WTC11 (cell line): ENCODE results near the gene EHD1. TPM values are rescaled to one million over a fixed set of nuclear protein-coding genes. Genes with fewer than 3 reads are reported as not detected.

ENCODE experiments used
- ATAC-seq: fragments of 200-7000 bp; cut with Tn5 transposase; 2 replicates; pipeline ENCODE4 v1.10.0; 2021; ENCODE audit warnings: mild to moderate bottlenecking, moderate library complexity
- CTCF ChIA-PET: fragments of 300-600 bp; sonication (Branson Sonifier 250); formaldehyde crosslinking; loops from one replicate; lab custom pipeline; 2021; ENCODE audit warnings: antibody characterized with exemption; lab: Charles Lee
- POLR2A ChIA-PET: fragments of 350-600 bp; sonication (Branson Sonifier 250); formaldehyde crosslinking; loops from one replicate; lab custom pipeline; 2021; ENCODE audit warnings: antibody characterized with exemption; lab: Charles Lee
- DNase-seq: peaks from one replicate; pipeline ENCODE4 v3.0.0; 2021; ENCODE audit warnings: low spot score
- H3K27ac Mint-ChIP-seq: 2 replicates; pipeline ENCODE4 v1.8.0; 2021; ENCODE audit warnings: mixed read lengths
- H3K27me3 Mint-ChIP-seq: 2 replicates; pipeline ENCODE4 v1.8.0; 2021; ENCODE audit warnings: low read depth, mild to moderate bottlenecking, moderate library complexity, mixed read lengths
- H3K36me3 Mint-ChIP-seq: 2 replicates; pipeline ENCODE4 v1.8.0; 2021; ENCODE audit warnings: mixed read lengths
- H3K4me1 Mint-ChIP-seq: 2 replicates; pipeline ENCODE4 v1.8.0; 2022; ENCODE audit warnings: mixed read lengths
- H3K4me3 Mint-ChIP-seq: 2 replicates; pipeline ENCODE4 v1.8.0; 2021; ENCODE audit warnings: mild to moderate bottlenecking, moderate library complexity, mixed read lengths
- H3K9me3 Mint-ChIP-seq: 2 replicates; pipeline ENCODE4 v1.8.0; 2021; ENCODE audit warnings: mixed read lengths
- ATF1 ChIP-seq: sonication (generic); formaldehyde crosslinking; IDR thresholded peaks from 2 replicates; pipeline ENCODE4 v1.8.1; 2023; ENCODE audit warnings: mild to moderate bottlenecking, moderate library complexity, missing genetic modification reagents
- ETV6 ChIP-seq: sonication (generic); formaldehyde crosslinking; IDR thresholded peaks from 2 replicates; pipeline ENCODE4 v1.8.1; 2022; ENCODE audit warnings: mild to moderate bottlenecking, missing genetic modification reagents
- HMGA2 ChIP-seq: fragments of 250-450 bp; sonication (Bioruptor Pico); IDR thresholded peaks from 2 replicates; pipeline ENCODE4 v1.4.0; 2021; ENCODE audit warnings: mild to moderate bottlenecking, moderate library complexity
- MXD4 ChIP-seq: fragments of 250-450 bp; sonication (Bioruptor Pico); IDR thresholded peaks from 2 replicates; pipeline ENCODE4 v1.8.0; 2021; ENCODE audit warnings: mild to moderate bottlenecking, moderate library complexity, borderline replicate concordance
- NFE2L1 ChIP-seq: sonication (generic); formaldehyde crosslinking; IDR thresholded peaks from 2 replicates; pipeline ENCODE4 v1.8.1; 2023; ENCODE audit warnings: missing genetic modification reagents
- PRRX2 ChIP-seq: fragments of 250-450 bp; sonication (Bioruptor Pico); IDR thresholded peaks from 2 replicates; pipeline ENCODE4 v1.8.0; 2021; ENCODE audit warnings: mild to moderate bottlenecking
- RORB ChIP-seq: fragments of 250-450 bp; sonication (Bioruptor Pico); IDR thresholded peaks from 2 replicates; pipeline ENCODE4 v1.9.0; 2021; ENCODE audit warnings: mild to moderate bottlenecking
- SMAD4 ChIP-seq: sonication (generic); formaldehyde crosslinking; IDR thresholded peaks from 2 replicates; pipeline ENCODE4 v1.8.0; 2022; ENCODE audit warnings: mild to moderate bottlenecking, missing genetic modification reagents
- TEAD1 ChIP-seq: sonication (generic); formaldehyde crosslinking; IDR thresholded peaks from 2 replicates; pipeline ENCODE4 v1.8.0; 2022; ENCODE audit warnings: mild to moderate bottlenecking, missing genetic modification reagents
- TP53 ChIP-seq: sonication (generic); formaldehyde crosslinking; IDR thresholded peaks from 2 replicates; pipeline ENCODE4 v1.8.1; 2023; ENCODE audit warnings: mild to moderate bottlenecking, missing genetic modification reagents
- ZNF121 ChIP-seq: sonication (generic); formaldehyde crosslinking; IDR thresholded peaks from 2 replicates; pipeline ENCODE4 v1.8.0; 2023; ENCODE audit warnings: missing genetic modification reagents
- ZNF425 ChIP-seq: fragments of 250-450 bp; sonication (Bioruptor Pico); conservative IDR thresholded peaks from 2 replicates; pipeline ENCODE4 v1.9.0; 2021; ENCODE audit warnings: mild to moderate bottlenecking
- total RNA-seq: library from RNA; stranded (reverse); gene quantifications from 3 replicates; pipeline ENCODE4 v1.2.3, GENCODE V29; 2021
- TF ChIP-seq, protein P1 (sequence below): sonication (generic); formaldehyde crosslinking; IDR thresholded peaks from 2 replicates; pipeline ENCODE4 v1.8.0; 2022; ENCODE audit warnings: mild to moderate bottlenecking, missing genetic modification reagents
- TF ChIP-seq, protein P2 (sequence below): sonication (generic); formaldehyde crosslinking; IDR thresholded peaks from 2 replicates; pipeline ENCODE4 v1.8.1; 2022; ENCODE audit warnings: missing genetic modification reagents, borderline replicate concordance
- TF ChIP-seq, protein P3 (sequence below): sonication (generic); formaldehyde crosslinking; IDR thresholded peaks from 2 replicates; pipeline ENCODE4 v1.8.0; 2022; ENCODE audit warnings: mild to moderate bottlenecking, missing genetic modification reagents
- TF ChIP-seq, protein P4 (sequence below): sonication (generic); formaldehyde crosslinking; IDR thresholded peaks from 2 replicates; pipeline ENCODE4 v1.8.0; 2023; ENCODE audit warnings: missing genetic modification reagents, mild to moderate bottlenecking, borderline replicate concordance

The EHD1 gene
- total RNA-seq, 1 experiment from 2014 or later, result 38.1 TPM

GRCh38 chr11:64854157-64854533 is 24.3 kb downstream of the EHD1 start:
- ChIA-PET CTCF (no interaction called here), POLR2A (no interaction called here)
- DNase-seq, result no peak
- Mint-ChIP-seq H3K27me3 (no peaks in the 10 kb centered on the region), H3K4me1 (peaks cover 12% of the 10 kb centered on the region), H3K4me3 (no peak overlapping the region), H3K9me3 (no peaks in the 10 kb centered on the region), H3K27ac (no peak overlapping the region), H3K36me3 (no peaks in the 10 kb centered on the region)
- TF ChIP-seq, protein P1, sequence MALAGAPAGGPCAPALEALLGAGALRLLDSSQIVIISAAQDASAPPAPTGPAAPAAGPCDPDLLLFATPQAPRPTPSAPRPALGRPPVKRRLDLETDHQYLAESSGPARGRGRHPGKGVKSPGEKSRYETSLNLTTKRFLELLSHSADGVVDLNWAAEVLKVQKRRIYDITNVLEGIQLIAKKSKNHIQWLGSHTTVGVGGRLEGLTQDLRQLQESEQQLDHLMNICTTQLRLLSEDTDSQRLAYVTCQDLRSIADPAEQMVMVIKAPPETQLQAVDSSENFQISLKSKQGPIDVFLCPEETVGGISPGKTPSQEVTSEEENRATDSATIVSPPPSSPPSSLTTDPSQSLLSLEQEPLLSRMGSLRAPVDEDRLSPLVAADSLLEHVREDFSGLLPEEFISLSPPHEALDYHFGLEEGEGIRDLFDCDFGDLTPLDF (CRISPR knock-in tag), result no peak
- TF ChIP-seq RORB (CRISPR knock-in tag) (no peak), PRRX2 (CRISPR knock-in tag) (no peak)
- TF ChIP-seq, protein P2, sequence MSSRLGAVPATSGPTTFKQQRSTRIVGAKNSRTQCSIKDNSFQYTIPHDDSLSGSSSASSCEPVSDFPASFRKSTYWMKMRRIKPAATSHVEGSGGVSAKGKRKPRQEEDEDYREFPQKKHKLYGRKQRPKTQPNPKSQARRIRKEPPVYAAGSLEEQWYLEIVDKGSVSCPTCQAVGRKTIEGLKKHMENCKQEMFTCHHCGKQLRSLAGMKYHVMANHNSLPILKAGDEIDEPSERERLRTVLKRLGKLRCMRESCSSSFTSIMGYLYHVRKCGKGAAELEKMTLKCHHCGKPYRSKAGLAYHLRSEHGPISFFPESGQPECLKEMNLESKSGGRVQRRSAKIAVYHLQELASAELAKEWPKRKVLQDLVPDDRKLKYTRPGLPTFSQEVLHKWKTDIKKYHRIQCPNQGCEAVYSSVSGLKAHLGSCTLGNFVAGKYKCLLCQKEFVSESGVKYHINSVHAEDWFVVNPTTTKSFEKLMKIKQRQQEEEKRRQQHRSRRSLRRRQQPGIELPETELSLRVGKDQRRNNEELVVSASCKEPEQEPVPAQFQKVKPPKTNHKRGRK (CRISPR knock-in tag), result no peak
- TF ChIP-seq, protein P3, sequence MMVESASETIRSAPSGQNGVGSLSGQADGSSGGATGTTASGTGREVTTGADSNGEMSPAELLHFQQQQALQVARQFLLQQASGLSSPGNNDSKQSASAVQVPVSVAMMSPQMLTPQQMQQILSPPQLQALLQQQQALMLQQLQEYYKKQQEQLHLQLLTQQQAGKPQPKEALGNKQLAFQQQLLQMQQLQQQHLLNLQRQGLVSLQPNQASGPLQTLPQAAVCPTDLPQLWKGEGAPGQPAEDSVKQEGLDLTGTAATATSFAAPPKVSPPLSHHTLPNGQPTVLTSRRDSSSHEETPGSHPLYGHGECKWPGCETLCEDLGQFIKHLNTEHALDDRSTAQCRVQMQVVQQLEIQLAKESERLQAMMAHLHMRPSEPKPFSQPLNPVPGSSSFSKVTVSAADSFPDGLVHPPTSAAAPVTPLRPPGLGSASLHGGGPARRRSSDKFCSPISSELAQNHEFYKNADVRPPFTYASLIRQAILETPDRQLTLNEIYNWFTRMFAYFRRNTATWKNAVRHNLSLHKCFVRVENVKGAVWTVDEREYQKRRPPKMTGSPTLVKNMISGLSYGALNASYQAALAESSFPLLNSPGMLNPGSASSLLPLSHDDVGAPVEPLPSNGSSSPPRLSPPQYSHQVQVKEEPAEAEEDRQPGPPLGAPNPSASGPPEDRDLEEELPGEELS (CRISPR knock-in tag), result no peak
- TF ChIP-seq, protein P4, sequence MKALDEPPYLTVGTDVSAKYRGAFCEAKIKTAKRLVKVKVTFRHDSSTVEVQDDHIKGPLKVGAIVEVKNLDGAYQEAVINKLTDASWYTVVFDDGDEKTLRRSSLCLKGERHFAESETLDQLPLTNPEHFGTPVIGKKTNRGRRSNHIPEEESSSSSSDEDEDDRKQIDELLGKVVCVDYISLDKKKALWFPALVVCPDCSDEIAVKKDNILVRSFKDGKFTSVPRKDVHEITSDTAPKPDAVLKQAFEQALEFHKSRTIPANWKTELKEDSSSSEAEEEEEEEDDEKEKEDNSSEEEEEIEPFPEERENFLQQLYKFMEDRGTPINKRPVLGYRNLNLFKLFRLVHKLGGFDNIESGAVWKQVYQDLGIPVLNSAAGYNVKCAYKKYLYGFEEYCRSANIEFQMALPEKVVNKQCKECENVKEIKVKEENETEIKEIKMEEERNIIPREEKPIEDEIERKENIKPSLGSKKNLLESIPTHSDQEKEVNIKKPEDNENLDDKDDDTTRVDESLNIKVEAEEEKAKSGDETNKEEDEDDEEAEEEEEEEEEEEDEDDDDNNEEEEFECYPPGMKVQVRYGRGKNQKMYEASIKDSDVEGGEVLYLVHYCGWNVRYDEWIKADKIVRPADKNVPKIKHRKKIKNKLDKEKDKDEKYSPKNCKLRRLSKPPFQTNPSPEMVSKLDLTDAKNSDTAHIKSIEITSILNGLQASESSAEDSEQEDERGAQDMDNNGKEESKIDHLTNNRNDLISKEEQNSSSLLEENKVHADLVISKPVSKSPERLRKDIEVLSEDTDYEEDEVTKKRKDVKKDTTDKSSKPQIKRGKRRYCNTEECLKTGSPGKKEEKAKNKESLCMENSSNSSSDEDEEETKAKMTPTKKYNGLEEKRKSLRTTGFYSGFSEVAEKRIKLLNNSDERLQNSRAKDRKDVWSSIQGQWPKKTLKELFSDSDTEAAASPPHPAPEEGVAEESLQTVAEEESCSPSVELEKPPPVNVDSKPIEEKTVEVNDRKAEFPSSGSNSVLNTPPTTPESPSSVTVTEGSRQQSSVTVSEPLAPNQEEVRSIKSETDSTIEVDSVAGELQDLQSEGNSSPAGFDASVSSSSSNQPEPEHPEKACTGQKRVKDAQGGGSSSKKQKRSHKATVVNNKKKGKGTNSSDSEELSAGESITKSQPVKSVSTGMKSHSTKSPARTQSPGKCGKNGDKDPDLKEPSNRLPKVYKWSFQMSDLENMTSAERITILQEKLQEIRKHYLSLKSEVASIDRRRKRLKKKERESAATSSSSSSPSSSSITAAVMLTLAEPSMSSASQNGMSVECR (CRISPR knock-in tag), result no peak
- no peak for ATAC-seq

- CTCF ChIA-PET, result interaction anchor here (12.5 kb wide), 1 partner anchor 32 kb away, joined by 372 read pairs; the partner anchor contains the start of gene EHD1
- Mint-ChIP-seq H3K4me3 (no peak overlapping the region), H3K27me3 (no peaks in the 10 kb centered on the region), H3K36me3 (no peaks in the 10 kb centered on the region), H3K27ac (no peak overlapping the region), H3K9me3 (no peaks in the 10 kb centered on the region), H3K4me1 (peaks cover 16% of the 10 kb centered on the region)
- ATAC-seq, result no peak
- TF ChIP-seq SMAD4 (CRISPR knock-in tag) (no peak), TP53 (CRISPR knock-in tag) (no peak), NFE2L1 (CRISPR knock-in tag) (no peak), ZNF425 (CRISPR knock-in tag) (no peak), ETV6 (no peak), ZNF121 (no peak), HMGA2 (CRISPR knock-in tag) (no peak), MXD4 (no peak), ATF1 (CRISPR knock-in tag) (no peak), PRRX2 (CRISPR knock-in tag) (no peak), TEAD1 (CRISPR knock-in tag) (no peak)
- POLR2A ChIA-PET, result no interaction called here
- no peak for DNase-seq
Observed at GRCh38 chr11:64853709-64854108, 24.7 kb downstream of the EHD1 start.
